NCI-H748 treated with DMSO at 0.1 percent for 48 hours (cell line): ENCODE results near the gene STMP1.
A peak's percentile ranks its signal among the peaks of the same experiment; 100 is the strongest.

Experiments used
- DNase-seq: peaks from one replicate; lab custom pipeline; 2025; lab: John Stamatoyannopoulos, UW

Gene STMP1

DNA sequence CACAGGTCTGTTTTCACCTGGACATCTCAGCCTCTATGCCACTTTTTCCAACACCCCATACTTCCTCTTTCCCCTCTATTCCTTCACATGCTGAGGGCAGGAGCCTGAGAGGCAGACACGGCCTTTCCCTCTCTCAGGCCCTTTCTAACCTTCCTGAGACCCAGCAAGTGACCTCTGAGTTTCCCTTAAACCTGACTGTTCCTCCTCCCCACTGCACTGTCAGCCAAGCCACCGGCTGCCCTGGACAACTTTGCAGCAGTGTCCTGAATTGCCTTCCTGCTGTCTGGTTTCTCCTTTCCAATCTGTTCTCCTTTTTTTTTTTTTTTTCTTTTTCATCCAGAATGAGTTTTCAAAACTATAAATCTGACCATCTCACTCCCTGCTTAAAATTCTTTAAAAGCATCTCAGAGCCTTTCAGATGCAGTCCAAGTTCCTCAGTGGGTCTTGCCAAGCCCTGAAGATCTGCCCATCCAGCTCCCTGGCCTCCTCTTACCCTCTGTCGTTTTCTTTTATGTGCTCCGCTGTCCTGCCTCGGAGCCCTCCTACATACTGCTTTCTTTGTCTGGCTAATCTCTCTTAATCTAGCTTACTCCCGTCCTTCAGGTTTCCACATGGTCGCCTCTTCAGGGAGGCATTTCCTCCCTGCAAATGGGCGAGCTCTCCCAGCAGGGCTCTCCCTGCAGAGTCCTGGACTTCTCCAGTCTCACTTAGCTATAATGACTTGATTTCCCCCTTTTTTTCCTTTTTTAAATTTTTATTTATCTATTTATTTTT lies 35.1 kb downstream of the STMP1 start:
- no peak for DNase-seq

DNA sequence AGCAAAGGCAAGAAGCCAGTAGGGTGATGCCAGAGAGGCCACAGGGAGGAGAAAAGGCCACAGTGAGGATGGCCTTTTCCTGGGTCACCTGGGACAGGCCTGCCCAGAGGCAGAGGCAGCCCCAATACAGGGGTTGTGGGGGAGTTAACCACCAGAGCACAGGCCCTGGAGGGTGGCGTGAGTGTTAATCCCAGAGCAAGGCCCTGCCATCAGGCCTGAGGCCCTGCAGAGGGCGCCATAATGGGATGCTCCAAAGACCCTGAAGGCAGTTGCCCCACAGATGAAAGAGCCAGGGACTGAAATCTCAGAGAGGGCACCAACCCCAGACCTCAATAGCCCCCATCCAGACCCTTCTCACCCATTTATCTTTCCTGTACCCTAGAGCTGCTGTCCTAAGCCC lies 41.8 kb downstream of the STMP1 start:
- DNase-seq: no peak

DNA sequence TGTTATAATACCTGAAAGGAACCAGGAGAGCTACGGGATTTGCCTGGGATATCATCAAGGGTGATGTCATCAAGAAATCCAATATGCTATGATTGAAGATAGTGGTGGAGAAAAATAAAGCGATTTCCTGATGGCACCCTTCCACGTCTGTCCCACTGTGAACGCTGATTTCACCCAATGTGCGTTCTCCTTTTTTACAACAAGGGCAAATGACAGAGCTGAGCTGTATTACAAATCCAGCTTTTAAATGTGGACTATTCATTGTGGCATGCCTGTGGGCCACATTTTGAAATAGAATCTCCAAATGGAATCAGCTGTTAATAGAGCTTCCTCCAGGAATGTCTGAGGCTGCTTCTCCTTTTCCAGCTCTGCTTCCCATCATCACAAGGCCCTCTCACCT lies 42.4 kb downstream of the STMP1 start:
- DNase-seq: no peak

DNA sequence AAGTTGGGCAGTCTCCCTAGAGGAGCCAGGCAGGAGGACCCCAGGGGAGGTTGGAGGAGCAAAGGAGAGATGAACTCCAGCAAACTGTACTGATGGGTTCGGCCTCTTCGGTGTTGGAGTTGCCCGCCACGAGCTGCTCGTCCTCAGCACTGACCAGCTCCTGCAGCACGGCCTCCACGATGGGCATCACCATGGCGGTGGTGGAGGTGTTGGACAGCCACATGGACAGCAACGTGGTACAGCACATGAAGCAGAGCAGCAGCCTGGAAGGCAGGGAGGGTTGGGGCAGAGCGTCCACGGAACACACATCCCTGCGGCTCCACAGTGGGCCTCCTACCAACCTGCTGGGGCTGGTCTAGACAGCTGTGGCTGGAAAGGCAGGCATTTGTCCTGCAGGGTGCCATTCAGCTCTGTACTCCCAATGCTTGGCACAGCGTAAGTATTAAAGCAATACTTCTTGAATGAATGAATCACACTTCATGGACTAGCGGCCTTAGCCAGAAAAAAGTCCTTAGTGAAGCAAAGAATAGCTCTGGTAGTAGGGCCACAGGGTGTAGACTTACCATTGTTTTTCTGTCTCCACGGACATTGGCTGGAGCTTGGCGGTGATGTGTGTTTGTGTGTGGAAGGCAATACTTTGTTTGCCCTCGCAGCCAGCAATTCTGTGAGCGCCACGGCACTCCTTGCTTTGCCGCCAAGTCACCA lies 43.9 kb downstream of the STMP1 start:
- DNase-seq: no peak

DNA sequence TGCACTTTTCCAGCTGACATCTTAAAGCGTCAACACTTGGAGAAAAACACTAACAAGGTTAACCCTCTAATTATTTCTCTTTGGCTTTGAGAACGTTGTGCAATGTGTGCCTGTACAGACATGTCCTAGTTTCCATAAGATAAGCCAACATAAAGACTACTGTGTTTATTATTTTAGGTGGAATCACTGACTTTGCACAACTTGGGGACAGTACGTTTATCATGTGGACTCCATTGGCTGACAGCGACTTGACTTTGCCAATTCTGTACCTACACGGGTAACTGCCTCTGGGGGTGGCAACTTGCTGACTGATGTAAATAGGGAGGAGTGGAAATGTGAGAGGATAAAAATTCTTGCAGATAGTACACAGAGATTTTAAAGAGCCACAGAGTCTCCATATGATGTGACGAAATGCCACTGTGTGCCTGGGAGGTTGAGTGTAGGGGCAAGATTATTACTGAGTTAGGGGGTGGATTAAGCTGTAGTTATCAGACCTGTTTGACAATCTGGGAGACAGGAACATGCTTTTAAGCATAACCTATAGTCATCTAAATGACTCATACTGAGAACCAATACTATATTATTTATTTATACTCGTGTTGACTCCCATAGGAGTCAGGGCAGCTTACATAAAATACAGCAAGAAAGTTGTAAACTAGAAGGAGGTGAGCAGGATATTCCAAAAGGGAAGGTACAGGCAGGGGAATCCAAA lies 44.7 kb downstream of the STMP1 start:
- no peak for DNase-seq

DNA sequence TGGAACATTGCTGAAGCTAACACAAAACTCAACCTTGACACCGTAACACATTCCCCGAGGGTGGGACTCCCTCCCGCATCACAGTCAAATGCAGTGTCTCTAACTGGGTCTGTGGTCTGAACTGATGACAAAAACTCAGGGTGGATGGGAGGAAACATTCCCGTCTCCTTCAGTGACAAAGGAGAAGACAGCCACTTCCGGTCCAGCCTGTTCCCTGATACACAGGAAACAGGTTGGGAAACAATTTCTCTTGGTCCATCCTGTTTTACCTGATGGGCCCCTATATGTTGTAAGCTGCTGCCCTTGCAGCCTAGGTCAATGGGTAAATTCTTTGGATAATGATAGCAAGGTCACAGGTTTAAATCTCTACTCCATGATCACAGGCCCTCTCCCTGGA lies 45.3 kb downstream of the STMP1 start:
- DNase-seq: no peak

DNA sequence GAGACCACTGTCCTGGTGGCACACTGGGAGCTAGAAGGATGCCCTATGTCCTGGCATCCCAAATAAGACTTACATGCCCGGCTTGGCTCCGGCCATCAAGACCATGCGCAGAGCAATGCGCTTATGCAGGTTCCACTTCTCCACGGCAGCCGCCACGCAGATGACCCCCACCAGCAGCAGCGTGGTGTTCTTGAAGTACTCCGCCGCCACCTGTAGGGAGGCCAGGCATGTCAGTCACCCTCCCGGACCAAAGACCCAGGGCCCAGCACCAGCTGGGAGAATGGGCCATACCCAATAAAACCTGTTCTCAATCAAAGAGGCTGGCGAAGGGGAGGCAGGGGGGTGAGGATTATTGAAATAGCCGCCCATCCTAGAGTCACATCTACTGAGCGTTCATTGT lies 45.7 kb downstream of the STMP1 start:
- no peak for DNase-seq

DNA sequence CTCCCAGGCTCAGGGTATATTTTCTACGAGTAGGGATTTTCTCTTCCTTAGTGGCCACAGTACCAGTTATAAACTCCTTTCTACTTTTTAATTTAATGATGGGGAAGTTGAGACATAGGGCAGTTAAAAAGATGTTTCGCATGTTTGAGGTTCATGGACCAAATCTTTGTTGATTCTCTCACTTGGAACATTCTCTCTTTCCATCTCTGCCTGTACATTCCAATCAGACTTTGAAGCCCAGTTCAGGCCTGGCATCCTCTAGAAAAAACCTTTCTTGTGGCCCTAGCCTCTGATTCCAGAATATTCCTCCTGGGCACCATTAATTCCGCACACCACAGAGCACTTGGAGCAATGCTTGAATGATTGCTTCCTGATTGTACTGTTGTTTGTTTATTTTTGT lies 47.2 kb downstream of the STMP1 start:
- DNase-seq: no peak

DNA sequence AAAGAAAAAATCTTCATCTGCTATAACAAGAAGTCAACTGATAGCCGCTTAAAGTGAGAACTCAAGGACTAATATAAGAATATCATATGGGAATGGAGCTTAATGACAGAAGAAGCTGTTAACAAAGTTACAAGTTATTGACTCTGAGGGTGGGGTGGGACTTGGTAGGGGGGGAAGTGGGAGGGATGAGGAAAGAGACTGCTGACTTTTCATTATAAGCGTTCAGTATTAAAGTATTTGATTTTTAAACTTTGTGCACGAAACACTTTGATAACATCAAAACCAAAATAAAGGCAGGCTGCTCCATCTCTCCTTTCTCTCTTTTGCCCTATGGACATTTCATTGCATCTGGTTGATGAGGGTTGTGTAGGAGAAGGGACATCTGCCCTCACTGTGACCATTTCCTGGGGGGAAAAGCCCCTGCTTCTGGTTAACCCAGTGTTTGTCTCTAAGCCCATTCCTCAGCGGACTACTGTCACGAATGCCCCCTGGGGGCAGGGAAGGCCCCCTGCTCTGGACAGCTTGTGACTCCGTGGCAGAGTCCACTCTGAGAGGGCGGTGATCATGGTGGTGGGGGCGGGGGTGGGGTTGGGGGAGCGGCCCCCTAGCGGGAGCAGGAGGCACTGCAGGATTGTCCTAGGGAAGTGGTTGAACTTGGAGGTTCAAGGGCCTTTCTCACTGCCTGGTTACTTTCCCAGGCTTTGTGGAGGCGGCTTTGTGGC lies 48.3 kb downstream of the STMP1 start:
- no peak for DNase-seq

DNA sequence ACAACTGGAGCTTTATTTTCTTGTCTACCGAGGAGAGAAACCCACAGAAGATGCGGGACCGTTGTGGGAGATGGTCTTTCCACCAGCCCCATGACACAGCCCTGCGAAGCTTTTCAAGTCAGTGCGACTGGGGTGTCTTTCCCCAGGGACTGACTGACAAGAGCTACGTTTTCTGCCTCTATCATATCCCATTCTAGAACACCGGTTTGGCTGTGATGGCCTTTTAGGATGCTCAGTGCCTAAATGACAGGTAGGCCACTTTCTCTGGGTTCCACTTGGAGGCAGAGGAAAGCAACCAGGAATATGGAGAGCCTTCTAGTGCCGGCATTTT lies 48.8 kb downstream of the STMP1 start:
- no peak for DNase-seq

DNA sequence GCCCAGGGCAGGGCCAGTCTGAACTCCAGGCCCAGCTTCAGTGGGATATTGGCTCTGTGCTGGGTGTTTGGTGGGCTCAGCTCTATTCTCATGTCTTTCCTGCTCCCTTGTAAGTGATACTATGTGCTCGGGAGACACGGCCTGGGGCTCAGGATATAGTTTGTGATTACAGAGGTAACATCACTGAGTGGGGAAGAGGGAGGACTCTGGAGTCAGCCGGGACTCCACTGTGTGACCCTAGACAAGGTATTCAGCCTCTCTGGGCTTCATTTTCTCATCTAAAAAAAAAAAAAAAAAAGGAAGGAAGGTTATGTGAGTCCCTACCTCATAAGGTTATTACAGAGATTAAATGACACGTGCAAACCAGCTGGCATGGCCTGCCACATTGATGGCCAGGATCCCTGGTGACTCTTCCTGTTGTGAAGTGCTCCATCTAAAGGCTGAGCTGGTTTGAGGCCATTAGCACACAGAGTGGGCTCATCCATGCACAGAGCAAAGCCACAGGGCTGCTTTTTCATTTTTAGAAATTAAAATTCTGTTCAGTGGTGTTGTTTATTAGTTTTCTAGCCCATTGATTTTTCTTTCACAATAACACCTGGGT lies 50.0 kb downstream of the STMP1 start:
- no peak for DNase-seq

DNA sequence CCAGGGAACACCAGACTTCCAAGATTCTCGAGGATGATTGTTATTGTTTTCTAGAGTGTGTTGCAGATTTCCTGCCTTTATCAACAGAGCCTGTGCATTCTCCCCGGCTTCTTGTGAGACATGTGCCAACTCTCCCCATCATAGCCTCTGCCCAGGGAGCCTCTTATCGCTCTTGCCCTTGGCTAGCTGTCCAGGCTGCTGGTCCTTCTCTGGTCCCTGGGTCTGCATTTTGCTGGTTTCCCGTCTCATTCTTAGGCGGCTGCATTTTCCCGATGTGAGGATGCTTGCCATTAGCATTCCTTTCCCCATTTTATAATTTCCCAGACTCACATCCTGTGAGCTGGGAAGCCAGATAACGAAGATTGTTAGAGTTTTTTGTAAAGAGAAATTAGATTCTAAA lies 50.5 kb downstream of the STMP1 start:
- no peak for DNase-seq

DNA sequence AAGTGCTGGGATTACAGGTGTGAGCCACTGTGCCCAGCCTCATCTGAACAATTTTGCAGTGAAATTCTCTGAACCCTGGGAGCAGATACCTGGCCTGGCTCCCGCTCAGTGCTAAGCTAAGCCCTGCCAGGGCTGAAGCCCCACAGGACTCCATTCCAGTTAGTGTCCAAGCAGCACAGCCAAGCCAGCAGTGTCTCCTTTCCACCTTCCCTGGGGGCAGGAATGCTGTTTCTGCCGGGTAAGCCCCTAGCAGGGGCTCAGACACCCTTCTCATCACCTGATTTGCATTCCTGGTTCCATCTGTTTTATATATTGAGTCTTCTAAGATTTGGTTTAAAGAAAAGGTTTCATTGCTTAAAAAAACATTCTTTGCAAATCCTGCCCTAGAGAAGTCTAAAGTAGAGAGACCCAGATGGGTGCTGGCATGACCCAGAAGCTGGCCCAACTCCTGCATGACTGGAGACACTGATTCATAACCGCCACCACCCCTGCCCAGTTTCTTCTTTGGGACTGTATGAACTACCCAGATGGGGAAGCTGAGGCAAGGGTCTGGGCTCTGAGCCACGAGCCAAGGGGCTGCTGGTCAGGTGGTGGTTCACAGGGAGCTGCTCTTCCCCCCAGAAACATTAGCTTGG lies 51.6 kb downstream of the STMP1 start:
- no peak for DNase-seq

DNA sequence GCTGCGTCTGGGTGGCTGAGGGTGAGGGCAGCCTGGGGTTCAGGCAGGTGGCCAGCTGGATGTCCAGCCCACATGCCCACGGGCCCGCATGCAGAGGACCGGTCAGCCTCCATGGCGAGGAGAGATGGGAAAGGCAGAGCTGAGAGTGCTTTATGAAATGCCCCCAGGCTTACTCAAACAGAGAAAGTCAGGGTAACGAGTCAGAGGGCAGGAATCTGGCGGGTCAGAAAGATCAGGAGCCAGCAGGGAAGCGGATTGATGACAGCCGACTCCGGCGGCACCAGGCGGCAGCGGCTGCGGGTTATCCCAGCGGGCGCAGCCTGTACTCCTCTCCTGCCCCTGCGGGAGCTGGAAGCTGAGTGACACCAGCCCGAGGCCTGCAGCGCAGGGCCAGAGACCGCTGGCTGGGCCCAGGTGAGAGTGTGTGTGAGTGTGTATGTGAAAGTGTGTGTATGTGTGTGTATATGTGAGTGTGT lies 52.3 kb downstream of the STMP1 start:
- no peak for DNase-seq

DNA sequence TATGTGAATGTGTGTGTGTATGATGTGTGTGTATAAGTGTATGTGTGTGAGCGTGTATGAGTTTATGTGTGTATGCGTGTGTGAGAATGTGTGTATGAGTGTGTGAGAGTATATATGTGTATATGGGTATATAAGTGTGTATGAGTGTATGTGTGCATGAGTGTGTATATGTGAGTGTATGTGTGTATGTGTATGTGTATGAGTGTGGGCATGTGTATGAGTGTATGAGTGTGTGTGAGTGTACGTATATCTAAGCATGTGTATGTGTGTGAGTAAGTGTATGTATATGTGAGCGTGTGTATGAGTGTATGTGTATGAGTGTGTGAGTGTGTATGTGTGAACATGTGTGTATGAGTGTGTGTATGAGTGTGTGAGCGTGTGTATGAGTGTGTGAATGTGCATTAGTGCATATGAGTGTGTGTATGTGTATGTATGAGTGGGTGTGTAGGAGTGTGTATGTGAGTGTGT lies 52.8 kb downstream of the STMP1 start:
- DNase-seq: no peak

DNA sequence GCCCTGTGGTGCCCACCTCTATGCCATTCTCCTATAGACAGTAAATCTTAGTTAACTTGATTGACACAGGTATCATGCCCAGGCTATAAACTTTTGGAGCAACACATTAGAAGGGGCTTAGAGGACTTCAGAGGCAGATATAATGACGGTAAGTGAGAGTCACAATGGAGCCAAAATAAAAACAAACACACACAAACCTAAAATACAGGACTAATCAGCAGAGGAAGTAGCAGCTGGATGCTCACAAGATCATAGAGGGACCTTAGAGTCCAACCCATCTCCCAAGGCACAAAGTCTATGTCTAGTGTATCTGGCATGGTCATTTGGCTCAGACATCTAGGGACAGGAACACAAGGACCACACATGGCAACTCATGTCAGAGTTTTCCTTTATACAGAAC lies 53.4 kb downstream of the STMP1 start:
- DNase-seq: no peak

DNA sequence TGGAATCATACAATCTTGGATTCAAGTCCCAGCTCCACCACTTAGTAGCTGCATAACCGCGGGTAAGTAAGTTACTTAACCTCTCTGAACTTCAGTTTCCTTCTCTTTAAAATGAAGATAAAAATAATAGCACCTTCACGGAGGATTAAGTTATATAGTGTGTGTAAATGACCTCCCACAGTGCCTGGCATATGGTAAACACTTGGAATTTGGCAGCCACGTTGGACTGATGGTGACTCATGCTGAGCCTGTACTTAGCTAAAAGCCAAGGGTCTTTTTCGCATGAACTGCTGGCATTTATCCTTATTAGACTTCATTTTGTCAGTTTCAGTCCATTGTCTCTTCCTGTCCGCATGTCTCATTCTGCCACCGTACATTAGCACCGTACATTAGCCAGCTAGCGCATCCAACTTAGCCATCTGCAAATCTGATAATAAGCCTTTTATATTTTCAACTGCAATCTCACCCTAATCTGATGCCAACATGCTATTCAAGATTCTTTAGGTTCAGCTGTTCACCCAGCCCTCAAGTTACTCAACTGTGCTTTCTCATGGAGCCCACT lies 54.4 kb downstream of the STMP1 start:
- DNase-seq: peak; percentile 18

DNA sequence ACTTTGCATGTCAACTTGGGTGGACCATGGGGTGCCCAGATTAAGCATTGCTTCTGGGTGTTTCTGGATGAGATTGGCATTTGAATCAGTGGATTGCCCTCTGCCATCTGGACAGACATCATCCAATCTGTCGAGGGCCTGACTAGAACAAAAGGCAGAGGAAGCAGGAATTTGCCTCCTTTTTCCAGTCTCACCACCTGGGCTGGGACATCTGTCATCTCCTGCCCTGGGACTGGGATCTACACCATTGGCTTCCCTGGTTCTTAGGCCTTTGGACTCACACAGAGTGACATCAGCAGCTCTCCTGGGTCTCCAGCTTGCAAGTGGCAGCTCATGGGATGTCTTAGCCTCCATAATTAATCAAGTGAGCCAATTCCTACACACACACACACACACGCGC lies 55.4 kb downstream of the STMP1 start:
- no peak for DNase-seq

DNA sequence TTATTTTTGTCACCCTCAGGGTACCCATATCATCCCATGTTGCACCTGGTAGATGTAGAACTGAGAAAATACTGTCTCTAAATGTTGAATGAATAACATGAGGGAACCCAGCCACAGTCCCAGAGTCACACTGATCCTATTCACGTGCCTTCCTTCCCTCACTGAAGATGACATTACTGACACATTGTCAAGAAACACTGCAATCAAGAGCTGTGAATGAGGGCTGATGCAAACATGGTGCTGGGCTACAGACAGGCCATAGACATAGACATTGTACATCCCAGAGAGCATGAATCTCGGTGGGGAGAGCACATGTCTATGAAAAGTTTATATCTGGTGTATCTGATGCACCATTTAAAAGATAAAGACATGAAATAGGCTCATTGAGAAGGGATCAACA lies 55.9 kb downstream of the STMP1 start:
- no peak for DNase-seq

DNA sequence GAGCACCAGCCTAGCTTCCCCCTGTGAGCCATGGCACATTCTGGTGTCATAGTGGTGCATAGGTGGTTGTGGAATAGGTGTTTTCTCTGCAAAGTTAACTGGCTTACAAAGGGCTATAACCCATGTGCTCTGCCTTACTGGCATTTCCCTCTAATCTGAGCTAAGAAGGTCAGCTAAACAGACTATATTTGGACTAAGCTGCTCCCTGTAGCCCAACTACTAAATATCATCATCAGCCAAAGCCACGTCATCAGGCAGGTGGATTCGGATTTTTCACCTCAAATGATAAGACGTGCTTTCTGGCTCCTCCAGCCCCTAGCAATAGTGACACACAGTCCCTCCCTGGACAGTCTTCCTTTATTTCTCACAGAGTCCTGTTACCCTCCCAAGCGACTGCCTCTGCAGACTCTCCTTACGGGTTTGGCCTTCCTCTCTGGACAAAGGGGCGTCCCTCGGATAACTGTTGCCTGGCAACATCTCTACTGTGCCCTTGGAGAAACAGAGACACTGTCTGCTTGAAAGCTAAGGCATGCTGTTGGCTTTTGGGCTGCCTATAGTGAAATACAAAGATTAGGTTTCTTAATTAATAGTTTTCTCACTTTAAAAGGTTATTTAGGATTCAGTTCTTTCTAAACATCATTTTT lies 56.6 kb downstream of the STMP1 start:
- peak; percentile 1 for DNase-seq

DNA sequence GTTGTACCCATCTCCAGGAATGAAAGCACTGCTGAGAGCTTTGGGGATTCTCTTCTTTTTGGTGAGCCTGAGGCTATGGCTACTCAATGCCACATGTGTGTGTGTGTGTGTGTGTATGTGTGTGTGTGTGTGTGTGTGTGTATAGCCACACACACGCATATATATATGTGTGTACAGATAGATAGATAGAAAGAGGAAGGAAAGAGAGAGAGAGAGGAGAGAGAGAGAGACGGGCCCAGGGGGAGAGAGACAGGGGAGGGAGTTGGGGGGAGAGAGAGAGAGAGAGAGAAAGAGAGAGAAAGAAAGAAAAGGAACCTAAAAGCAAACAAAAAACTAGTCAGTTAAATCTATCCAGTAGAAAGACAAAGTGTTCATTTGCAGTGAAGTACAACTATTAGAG lies 57.4 kb downstream of the STMP1 start:
- DNase-seq: no peak
